ENCODE results near the gene COL4A6. TPM values are rescaled to one million over a fixed set of nuclear protein-coding genes. Genes with fewer than 3 reads are reported as not detected.

Gene COL4A6
- total RNA-seq, 1 donor from 2014 or later: under 0.01 TPM

DNA sequence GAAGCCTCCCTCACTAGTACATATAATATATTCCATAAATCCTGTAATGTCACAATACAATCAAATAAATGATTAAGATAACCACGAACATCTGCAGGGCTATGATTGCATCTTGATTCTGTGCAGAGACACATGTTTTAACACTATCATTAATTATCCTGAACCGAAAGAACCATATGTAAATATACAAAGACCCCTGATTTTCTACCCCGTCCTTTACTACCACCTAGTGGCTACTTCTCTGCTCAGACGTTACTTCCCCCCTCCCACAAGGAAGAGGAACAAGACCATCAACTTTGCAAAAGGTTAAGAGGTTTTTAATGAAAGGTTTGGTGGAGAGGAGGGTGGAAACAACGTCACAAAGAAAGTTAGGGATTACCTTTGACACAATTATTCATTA is 134.0 kb downstream of the COL4A6 start:
- intact Hi-C loops (cut with DNase I): loop anchor here (10.0 kb wide), 1 partner anchor 79 kb away; no protein-coding TSS in a partner anchor
- Histone ChIP-seq H3K27ac (no peak overlapping the region), H3K4me1 (no peaks in the 10 kb centered on the region), H3K9me3 (no peaks in the 10 kb centered on the region), H3K4me3 (no peak overlapping the region), H3K36me3 (no peaks in the 10 kb centered on the region), H3K27me3 (no peaks in the 10 kb centered on the region)
- TF ChIP-seq, protein P1, sequence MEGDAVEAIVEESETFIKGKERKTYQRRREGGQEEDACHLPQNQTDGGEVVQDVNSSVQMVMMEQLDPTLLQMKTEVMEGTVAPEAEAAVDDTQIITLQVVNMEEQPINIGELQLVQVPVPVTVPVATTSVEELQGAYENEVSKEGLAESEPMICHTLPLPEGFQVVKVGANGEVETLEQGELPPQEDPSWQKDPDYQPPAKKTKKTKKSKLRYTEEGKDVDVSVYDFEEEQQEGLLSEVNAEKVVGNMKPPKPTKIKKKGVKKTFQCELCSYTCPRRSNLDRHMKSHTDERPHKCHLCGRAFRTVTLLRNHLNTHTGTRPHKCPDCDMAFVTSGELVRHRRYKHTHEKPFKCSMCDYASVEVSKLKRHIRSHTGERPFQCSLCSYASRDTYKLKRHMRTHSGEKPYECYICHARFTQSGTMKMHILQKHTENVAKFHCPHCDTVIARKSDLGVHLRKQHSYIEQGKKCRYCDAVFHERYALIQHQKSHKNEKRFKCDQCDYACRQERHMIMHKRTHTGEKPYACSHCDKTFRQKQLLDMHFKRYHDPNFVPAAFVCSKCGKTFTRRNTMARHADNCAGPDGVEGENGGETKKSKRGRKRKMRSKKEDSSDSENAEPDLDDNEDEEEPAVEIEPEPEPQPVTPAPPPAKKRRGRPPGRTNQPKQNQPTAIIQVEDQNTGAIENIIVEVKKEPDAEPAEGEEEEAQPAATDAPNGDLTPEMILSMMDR (IDR thresholded peaks at IDR 0.05): no peak
- no peak for DNase-seq (ENCODE audit: low spot score in 2 of 2)

DNA sequence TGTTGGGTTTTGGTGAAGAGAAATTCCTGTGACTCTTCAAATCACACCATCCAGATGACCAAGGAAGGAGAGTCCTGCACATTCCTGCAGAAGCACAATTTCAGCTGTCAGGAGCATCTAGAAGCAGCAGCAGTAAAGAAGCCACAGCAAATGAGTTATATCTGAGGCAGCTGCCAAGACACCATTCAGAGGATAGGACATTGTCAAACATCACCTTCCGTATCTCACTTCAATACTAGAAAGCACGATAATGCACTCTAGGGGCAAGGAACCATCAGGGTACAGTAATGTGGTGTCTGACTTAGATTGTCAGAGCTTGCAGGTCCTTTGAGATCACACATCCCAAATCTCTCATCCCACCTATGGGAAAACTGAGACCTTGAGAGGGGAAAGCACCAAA is 134.5 kb downstream of the COL4A6 start:
- H3K27ac ChIP-seq: no peak overlapping the region
- TF ChIP-seq, protein P1 (IDR thresholded peaks at IDR 0.05): no peak
- no peaks in the 10 kb centered on the region for H3K4me1 ChIP-seq
- intact Hi-C loops (cut with DNase I): loop anchor here (10.0 kb wide), 1 partner anchor 79 kb away; no protein-coding TSS in a partner anchor
- H3K36me3 ChIP-seq: no peaks in the 10 kb centered on the region
- no peaks in the 10 kb centered on the region for H3K27me3 ChIP-seq
- no peak overlapping the region for H3K4me3 ChIP-seq
- no peaks in the 10 kb centered on the region for H3K9me3 ChIP-seq
- no peak for DNase-seq (ENCODE audit: low spot score in 2 of 2)

DNA sequence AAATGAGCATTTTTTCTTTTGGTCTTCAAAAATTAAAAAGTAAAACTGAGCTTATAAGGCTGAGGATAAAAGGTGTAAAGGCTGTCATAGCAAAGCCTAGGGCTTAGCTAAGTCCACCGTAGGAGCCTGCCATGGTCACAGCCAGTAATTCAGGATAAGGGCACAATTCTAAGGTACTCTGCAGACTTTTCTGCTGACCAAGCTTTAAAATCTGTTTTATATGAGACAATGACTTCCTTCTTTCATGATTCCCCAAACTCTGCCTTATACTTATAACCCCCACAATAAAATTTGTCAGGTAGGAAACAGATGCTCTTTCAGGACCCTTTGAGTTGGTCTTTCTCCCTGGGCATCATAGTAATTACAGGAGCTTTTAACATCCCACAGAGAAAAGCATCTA is 138.5 kb downstream of the COL4A6 start:
- Histone ChIP-seq H3K27me3 (no peaks in the 10 kb centered on the region), H3K27ac (no peak overlapping the region), H3K4me3 (no peak overlapping the region), H3K36me3 (no peaks in the 10 kb centered on the region), H3K9me3 (no peaks in the 10 kb centered on the region), H3K4me1 (no peaks in the 10 kb centered on the region)
- TF ChIP-seq, protein P1 (IDR thresholded peaks at IDR 0.05): no peak
- no peak for DNase-seq (ENCODE audit: low spot score in 2 of 2)
- intact Hi-C loops (cut with DNase I): loop anchor here (10.0 kb wide), 1 partner anchor 75 kb away; no protein-coding TSS in a partner anchor

DNA sequence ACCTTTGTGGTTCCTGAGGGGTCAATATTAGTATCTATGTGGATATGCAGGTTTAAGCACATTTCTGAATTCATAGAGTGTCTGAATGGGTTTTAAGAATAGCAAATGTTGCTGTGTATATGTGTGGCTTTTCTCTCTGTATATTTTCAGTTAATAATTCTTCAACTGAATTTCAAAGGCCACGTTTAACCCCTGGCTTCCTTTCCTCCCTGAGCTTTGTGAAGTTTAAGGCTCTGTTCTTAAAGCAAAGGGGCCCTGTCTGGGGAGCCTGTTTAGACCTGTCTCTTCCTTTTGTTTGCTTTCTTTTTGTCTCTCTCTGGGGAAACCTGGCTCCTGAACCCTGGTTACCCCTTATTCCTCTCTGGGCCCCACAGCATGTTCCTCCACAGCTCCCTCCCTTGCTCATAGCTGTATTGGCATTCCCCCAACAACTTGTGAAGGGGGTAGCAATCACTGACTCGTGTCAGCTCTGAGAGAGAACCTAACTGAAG is 139.1 kb downstream of the COL4A6 start:
- no peak for DNase-seq (ENCODE audit: low spot score in 2 of 2)
- H3K36me3 ChIP-seq: no peaks in the 10 kb centered on the region
- no peak overlapping the region for H3K27ac ChIP-seq
- TF ChIP-seq, protein P1 (IDR thresholded peaks at IDR 0.05): no peak
- no peaks in the 10 kb centered on the region for H3K27me3 ChIP-seq
- intact Hi-C loops (cut with DNase I): no loop called here
- H3K4me3 ChIP-seq: no peak overlapping the region
- H3K9me3 ChIP-seq: no peaks in the 10 kb centered on the region
- H3K4me1 ChIP-seq: no peaks in the 10 kb centered on the region

DNA sequence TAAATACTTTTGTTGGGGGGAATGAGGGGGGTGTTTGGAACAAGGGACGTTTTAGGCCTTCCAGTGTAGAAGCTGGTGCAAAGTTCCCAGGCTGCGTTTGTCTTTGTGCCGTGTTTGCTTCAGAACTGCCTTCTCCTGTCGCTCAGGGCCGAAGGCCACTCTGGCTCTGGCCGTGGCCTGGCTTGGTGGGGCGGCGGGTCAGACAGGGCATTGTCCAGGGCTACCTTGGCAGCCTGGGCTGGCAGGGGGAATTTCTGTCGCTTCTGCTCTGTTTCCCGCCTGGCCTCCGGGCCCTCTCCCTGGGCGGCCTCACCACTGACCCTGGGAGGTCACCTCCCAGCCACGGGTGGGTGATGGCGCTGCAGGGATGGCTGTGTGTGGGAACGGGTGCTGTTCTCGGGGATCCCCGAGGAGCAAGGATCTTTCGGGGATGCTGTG is 140.0 kb downstream of the COL4A6 start:
- H3K4me3 ChIP-seq: no peak overlapping the region
- H3K27me3 ChIP-seq: no peaks in the 10 kb centered on the region
- TF ChIP-seq, protein P1 (IDR thresholded peaks at IDR 0.05): no peak
- no peak for DNase-seq (ENCODE audit: low spot score in 2 of 2)
- no peaks in the 10 kb centered on the region for H3K9me3 ChIP-seq
- H3K4me1 ChIP-seq: no peaks in the 10 kb centered on the region
- no peaks in the 10 kb centered on the region for H3K36me3 ChIP-seq
- no peak overlapping the region for H3K27ac ChIP-seq
- intact Hi-C loops (cut with DNase I): no loop called here

DNA sequence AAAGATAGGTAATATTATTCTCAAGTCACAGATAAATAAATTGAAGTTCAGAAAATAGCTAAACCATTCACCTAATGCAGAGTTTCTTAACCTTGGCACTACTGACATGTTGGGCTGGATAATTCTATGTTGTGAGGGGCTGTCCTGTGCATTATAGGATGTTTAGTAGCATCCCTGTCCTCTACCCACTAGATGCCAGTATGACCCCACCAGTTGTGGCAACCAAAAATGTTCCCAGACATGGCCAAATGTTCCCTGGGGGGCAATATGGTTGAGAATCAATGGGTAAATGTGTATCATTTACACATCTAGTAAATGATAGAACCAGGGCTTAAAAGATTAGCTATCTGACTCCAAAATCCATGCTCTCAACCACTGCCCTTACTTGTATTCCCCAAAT is 140.9 kb downstream of the COL4A6 start:
- no peaks in the 10 kb centered on the region for H3K4me1 ChIP-seq
- TF ChIP-seq, protein P1 (IDR thresholded peaks at IDR 0.05): no peak
- no peaks in the 10 kb centered on the region for H3K9me3 ChIP-seq
- H3K4me3 ChIP-seq: no peak overlapping the region
- no peak overlapping the region for H3K27ac ChIP-seq
- no peak for DNase-seq (ENCODE audit: low spot score in 2 of 2)
- H3K36me3 ChIP-seq: no peaks in the 10 kb centered on the region
- no peaks in the 10 kb centered on the region for H3K27me3 ChIP-seq
- intact Hi-C loops (cut with DNase I): no loop called here

Data from ascending aorta (tissue), 2 donors.